Non-pigmented ciliary epithelial cell (primary cell): ENCODE results near the gene TXNDC17.
"Not testable (repeated sequence)": the region's sequence is repeated elsewhere in the genome, so short reads cannot be mapped to it uniquely, and the experiment has no call there.

ENCODE experiments used
- DNase-seq: peaks from one replicate; pipeline ENCODE4 v3.0.0-alpha.2; 2010; ENCODE audit warnings: low read depth

The TXNDC17 gene

GRCh38 chr17:6640536-6641246 lies at the start of gene TXNDC17, which contains the start of gene KIAA0753:
TXNDC17 (plus strand) TSS chr17:6641060; CDS start chr17:6641083, 23 bp downstream.
KIAA0753 (minus strand) TSS chr17:6640711; CDS start chr17:6635103, 5,608 bp downstream.
- peak; percentile 53 for DNase-seq

DNA sequence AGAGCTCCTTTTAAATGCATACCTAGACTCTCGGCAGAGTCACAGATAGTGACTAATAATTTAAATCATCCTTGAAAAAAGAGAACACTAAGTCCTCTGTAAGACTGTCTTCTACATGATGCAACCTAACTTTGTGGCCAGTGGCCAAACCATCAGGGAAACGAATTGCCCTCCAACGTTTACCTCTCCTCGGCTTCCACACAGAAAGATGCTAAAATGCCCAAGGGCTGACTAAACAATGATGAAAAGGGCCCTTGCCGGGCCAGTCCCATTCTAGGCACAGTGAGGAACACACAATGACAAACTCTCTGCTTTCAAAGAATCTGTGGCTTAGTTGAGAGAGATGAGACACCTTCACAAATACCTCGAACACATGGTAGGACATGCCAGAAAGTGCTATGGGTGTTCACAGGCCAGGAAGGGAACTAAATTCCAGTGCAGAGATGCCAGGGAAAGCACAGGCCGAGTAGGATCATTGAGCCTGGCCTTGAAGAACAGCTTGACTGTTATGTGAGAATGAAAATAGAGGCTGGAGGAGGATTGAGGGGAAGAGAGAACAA lies 49.2 kb upstream of the TXNDC17 start:
- peak; percentile 63 for DNase-seq

GRCh38 chr17:6592173-6592572 lies 48.7 kb upstream of the TXNDC17 start:
- DNase-seq = no peak

GRCh38 chr17:6593371-6593770 lies 47.5 kb upstream of the TXNDC17 start:
- not testable (repeated sequence) for DNase-seq

DNA sequence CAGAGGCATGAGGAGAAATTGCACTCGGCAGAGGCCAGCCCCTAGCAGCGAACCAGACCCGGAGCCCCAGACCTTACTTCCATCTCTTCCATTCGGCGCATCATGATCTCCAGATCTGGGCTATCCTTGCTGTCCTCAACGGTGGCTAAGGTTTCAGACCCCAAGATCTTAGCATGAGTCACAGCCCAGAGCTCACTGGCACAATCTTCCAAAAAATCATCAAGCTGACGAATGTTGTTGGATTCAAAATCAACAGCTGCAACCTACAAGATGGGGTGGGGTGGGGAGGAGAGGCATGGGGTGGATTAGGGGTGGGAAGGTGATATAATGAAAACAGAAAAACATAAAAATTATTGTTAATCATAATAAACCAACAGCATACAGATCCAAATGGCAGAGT lies 44.8 kb upstream of the TXNDC17 start:
- no peak for DNase-seq

DNA sequence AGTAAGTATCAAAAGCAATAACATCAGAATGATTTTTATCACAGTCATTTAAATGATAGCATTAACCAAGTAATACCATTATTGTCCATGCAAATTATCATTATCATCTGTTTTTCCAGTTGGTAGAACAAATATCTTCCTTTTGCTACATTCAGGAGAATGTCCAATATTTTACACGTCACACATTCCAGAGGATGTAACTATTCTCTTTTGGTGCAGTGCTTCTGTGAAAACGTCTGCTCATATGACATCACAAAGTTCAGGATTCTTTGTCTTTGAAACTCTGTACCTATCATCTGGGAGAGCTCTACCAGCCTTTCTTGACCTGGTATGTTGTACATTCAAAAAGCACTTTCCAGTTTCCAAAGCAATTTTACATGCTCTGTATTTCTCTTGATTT lies 44.3 kb upstream of the TXNDC17 start:
- DNase-seq = no peak

DNA sequence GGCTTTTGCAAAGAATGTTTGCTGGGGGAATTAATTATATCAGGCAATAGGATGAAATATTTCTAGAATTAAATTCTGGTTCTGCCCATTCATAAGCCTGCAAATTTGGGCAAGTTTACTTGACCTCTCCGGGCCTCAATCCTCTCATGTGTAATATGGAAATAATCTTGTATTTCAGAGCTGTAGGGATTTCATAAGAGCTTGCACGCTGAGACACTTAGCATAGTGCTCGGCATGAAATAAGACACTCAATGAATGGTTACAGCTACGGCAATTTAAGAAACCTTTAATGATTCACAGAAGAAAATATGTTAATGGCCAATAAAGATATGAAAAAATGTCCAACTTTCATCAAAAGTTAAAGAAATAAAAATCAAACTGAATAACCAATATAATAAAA lies 43.9 kb upstream of the TXNDC17 start:
- no peak for DNase-seq

DNA sequence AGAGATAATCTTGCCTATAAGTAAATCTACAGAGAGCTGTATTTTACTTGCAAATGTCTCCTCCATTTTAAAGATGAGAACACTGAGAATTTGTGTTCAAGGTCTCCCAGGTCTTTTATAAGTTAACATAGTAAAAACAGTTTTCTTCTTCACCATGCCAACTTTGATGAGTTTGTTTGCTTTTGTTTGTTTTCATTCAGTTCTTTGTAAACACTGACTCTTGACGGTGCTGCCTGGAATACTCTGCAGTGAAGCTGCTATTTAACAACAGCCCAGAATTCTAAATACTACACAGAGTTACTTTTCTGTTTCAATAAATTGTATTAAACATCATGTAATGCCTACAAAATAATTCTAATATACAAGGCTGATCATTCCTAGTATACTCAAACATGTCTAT lies 43.1 kb upstream of the TXNDC17 start:
- DNase-seq = no peak

- no peak for DNase-seq
Measured at GRCh38 chr17:6599364-6599763, 41.5 kb upstream of the TXNDC17 start.

DNA sequence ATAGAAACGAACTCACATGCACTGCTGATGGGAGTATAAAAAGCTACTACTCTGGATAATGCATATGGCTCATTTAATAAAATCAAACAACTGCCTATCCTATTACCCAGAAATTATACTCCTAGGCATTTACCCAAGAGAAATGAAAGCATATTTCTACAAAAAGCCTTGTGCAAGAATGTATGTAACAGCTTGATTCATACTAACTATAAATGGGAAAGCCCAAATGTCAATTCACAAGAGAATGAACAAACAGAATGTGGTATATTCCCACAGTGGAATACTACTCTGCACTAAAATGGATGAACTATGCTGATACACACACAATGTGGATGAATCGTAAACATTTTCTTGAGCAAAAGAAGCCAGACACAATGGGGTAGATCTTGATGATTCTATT lies 38.7 kb upstream of the TXNDC17 start:
- DNase-seq = no peak

- no peak for DNase-seq
Measured at GRCh38 chr17:6603744-6604325, 37.0 kb upstream of the TXNDC17 start.

GRCh38 chr17:6605142-6605541 lies 35.7 kb upstream of the TXNDC17 start:
- no peak for DNase-seq

- DNase-seq = no peak
Measured at GRCh38 chr17:6608321-6608720, 32.5 kb upstream of the TXNDC17 start.

GRCh38 chr17:6610011-6610410 lies 30.8 kb upstream of the TXNDC17 start:
- no peak for DNase-seq

DNA sequence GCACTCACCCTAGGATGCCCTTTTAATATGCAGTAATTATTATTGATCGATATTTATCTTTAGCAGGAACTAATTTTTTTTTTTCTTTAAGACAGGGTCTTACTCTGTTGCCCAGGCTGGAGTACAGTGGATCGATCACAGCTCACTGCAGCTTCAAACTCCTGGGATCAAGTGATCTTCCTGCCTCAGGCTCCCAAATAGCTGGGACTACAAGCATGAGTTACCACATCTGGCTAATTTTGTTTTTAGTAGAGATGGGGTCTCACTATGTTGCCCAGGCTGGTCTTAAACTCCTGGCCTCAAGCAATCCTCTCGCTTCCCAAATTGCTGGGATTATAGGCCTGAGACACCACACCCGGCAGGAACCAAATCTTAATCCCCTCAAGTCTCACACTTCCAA lies 29.6 kb upstream of the TXNDC17 start:
- DNase-seq = no peak

- DNase-seq = no peak
Measured at GRCh38 chr17:6623941-6624340, 16.9 kb upstream of the TXNDC17 start.

DNA sequence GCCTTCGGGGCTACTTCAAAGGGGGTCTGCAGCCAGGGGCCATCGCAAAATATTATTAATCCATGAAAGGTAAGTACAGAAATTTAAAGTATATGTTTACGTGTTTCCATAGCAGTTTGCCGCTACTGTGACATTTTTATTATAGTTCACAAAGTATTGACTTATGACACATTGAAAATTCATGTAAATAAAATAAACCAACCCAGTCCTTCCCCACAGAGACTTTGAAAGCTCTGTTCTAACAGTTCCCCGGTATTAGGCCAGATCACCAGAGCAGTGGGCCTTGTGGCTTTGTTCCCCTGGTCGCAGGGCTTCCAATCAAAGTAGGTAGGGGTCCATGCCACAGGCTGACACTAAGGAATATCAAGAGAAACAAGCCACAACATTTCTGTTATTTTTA lies 14.2 kb upstream of the TXNDC17 start:
- DNase-seq = no peak

GRCh38 chr17:6627019-6627418 lies 13.8 kb upstream of the TXNDC17 start:
- no peak for DNase-seq

DNA sequence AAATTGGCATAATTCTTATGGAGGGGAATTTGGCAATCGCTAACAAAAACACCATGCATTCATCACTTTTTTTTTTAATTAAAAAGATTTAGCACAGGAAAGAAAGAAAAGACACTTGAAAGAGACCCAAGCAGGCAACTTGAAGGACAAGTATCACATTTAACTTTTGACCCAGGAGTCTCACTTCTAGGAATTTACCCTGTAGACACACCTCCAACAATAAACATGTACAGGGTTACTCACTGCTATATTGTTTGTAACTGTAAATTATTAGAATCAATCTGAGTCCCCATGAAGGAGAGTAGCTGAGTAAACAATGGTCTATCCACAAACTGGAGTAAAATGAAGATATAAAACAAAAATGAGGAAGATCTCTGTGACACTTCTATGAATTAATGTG lies 10.5 kb upstream of the TXNDC17 start:
- DNase-seq = no peak

GRCh38 chr17:6632530-6632929 lies 8.3 kb upstream of the TXNDC17 start:
- DNase-seq = no peak

DNA sequence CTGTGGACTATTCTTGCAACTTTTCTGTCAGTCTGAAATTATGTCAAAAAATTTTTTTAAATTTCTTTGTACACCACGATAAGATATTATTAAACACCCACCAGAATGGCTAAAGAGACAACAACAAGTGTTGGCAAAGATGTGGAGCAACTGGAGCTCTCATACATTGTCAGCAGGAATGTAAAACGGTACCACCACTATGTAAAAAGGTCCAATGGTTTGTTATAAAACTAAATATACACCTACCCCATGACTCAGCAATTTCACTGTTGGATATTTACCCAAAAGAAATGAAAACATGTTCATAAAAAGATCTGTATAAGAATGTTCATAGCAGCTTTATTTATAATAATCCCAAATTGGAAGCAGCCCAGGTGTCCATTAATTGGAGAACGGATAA lies 7.6 kb upstream of the TXNDC17 start:
- DNase-seq = no peak

DNA sequence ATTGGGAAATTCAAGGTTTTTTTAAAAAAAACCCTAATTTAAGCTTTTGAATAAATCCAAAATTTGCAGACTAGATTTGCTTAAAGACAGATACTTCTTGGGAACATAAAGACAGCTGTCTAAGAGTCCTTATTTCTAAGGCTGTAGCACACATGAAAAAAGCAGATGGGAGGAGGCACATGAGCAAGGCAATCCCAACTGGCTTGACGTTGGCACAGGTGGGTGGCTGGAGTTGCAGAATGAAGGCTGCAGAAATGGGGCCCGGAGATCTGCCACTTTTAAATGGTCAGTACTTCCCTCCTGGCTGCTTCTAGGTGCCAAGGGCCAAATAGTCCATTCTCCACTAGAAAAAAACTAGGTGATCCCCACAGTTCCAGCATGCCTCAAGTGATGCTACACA lies 4.8 kb upstream of the TXNDC17 start:
- DNase-seq = no peak

DNA sequence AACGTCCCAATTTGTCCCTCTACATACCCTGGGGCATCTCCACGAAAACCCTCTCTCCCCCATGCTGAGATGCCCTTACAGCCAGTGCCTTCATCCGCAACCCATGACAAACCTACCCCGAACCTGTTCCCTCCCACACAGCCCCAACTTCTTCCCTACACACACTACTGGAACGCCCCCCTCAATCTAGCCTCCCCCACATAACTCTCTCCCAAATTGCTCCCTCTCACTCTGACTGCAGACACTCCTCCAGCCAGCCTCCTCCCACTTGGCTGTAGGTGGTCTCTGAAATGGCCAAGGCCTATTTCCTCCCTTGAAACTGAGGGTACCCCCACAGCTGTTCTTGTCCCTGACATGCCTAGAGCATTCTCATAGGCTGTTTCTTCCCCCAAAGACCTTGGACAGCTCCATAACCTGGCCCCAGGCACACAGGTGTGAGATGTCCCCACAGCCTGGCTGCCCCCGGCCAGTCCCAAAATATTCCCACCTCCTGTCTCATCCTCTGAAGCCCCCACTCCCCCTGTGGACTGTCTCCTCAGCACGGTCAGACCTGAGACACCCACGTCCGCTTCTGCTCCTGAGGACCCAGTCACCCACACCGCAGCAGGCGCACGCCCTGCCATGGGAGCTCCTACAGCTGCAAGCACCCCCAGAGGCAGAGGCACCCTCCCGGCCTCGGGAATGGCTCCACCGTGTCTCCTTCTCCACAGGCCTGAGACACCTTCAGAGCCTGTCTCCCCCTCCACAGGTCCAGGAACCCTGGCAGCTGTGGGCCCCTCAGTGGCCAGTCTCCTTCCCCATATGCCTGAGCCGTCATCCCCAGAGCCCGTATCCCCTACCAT lies 4.0 kb upstream of the TXNDC17 start:
- DNase-seq = no peak
